Duodenal mucosa (tissue), 2 donors: ENCODE measurements around the gene HSD3B2.

Experiments
- H3K27ac ChIP-seq: one replicate; pipeline ENCODE4 v1.7.0; 2013; ENCODE audit warnings: low read depth, low read length
- H3K27me3 ChIP-seq, 2 donors: one replicate each; pipeline ENCODE4 v1.7.0; 2013; ENCODE audit warnings: low read length in 2 of 2, control low read depth in 1 of 2; ENCODE audit not compliant: insufficient read depth in 2 of 2, control insufficient read depth in 1 of 2
- H3K36me3 ChIP-seq, 2 donors: one replicate each; pipeline ENCODE4 v1.7.0; 2013; ENCODE audit warnings: low read length in 2 of 2, control low read depth in 1 of 2; ENCODE audit not compliant: insufficient read depth in 2 of 2, control insufficient read depth in 1 of 2
- H3K4me1 ChIP-seq, 2 donors: one replicate each; pipeline ENCODE4 v1.7.0; 2013; ENCODE audit warnings: low read length in 2 of 2, control low read depth in 1 of 2; ENCODE audit not compliant: insufficient read depth in 2 of 2, control insufficient read depth in 1 of 2
- H3K4me3 ChIP-seq, 2 donors: one replicate each; pipeline ENCODE4 v1.7.0; 2013; ENCODE audit warnings: low read length in 2 of 2, low read depth in 1 of 2
- H3K9ac ChIP-seq, 2 donors: one replicate each; pipeline ENCODE4 v1.7.0; 2013; ENCODE audit warnings: low read length in 2 of 2, low read depth in 1 of 2
- H3K9me3 ChIP-seq, 2 donors: one replicate each; pipeline ENCODE4 v1.7.0; 2013; ENCODE audit warnings: low read length in 2 of 2, control low read depth in 1 of 2; ENCODE audit not compliant: control insufficient read depth in 1 of 2

HSD3B2 gene

DNA sequence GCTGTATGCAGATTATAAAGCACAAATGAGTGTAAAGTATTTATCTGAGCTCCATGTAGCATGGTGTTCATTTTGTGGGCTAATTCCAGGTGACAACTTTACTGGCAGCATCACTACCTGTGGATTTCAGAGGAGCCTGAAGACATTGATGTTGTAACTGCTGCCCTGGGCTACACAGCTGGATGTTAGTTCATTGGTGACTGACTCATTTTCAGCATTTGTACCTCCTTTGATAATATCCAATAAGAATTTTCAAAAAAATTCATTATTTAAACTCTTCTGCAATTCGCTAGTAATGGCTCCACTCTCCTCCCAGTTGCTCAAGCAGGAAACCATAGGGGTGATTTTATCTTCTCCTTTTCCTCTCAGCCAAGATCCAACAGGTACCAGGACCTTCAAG, 54.8 kb downstream of the HSD3B2 start:
- Histone ChIP-seq H3K9me3 (no peaks in the 10 kb centered on the region), H3K4me1 (peaks cover 0 to 4% of the 10 kb centered on the region in 2 donors), H3K4me3 (no peak overlapping the region), H3K9ac (no peak overlapping the region), H3K27ac (no peak overlapping the region), H3K27me3 (no peaks in the 10 kb centered on the region), H3K36me3 (no peaks in the 10 kb centered on the region)

DNA sequence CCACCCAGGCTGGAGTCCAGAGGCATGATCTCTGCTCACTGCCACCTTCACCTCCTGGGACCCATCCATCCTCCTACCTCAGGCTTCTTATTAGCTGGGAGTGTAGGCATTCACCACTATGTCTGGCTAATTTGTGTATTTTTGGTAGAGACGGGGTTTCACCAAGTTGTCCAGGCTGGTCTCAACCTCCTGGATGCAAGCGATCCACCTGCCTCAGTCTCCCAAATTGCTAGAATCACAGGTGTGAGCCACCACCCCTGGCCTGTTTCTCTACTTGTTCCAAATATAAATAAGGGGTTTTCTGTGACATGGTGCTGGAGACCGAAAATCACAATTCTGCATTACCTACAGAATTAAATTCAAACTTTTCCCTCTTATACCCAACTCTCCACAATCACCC, 55.4 kb downstream of the HSD3B2 start:
- peaks cover 0 to 4% of the 10 kb centered on the region in 2 donors for H3K4me1 ChIP-seq
- no peak overlapping the region for H3K4me3 ChIP-seq
- no peak overlapping the region for H3K27ac ChIP-seq
- no peak overlapping the region for H3K9ac ChIP-seq
- H3K27me3 ChIP-seq: no peaks in the 10 kb centered on the region
- no peaks in the 10 kb centered on the region for H3K36me3 ChIP-seq
- no peaks in the 10 kb centered on the region for H3K9me3 ChIP-seq

DNA sequence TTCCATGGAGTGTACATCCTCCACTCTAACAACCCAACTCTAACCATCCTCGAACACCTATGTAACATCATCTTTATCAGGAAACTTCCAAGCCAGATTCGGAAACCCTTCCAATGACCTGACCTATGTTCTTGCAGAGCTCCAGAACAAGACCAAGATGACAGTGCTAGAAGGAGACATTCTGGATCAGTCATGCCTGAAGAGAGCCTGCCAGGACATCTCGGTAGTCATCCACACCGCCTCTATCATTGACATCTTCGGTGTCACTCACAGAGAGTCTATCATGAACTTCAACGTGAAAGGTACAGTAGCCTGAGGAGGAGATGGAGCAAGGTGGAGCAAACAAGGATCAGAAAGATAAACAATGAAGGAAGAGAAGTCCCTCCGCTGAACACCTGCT, 56.0 kb downstream of the HSD3B2 start:
- Histone ChIP-seq H3K27ac (no peak overlapping the region), H3K4me3 (no peak overlapping the region), H3K36me3 (no peaks in the 10 kb centered on the region), H3K9me3 (no peaks in the 10 kb centered on the region), H3K4me1 (peaks cover 0 to 4% of the 10 kb centered on the region in 2 donors), H3K9ac (no peak overlapping the region), H3K27me3 (no peaks in the 10 kb centered on the region)

- no peaks in the 10 kb centered on the region for H3K9me3 ChIP-seq
- H3K9ac ChIP-seq: no peak overlapping the region
- peaks cover 0 to 4% of the 10 kb centered on the region in 2 donors for H3K4me1 ChIP-seq
- H3K36me3 ChIP-seq: no peaks in the 10 kb centered on the region
- H3K27ac ChIP-seq: no peak overlapping the region
- H3K27me3 ChIP-seq: no peaks in the 10 kb centered on the region
- H3K4me3 ChIP-seq: no peak overlapping the region
Measured at GRCh38 chr1:119471566-119471965, 56.6 kb downstream of the HSD3B2 start.

- Histone ChIP-seq H3K9me3 (no peaks in the 10 kb centered on the region), H3K4me3 (no peak overlapping the region), H3K4me1 (peaks cover 0 to 4% of the 10 kb centered on the region in 2 donors), H3K9ac (no peak overlapping the region), H3K27me3 (no peaks in the 10 kb centered on the region), H3K27ac (no peak overlapping the region), H3K36me3 (no peaks in the 10 kb centered on the region)
Measured at GRCh38 chr1:119472080-119472818, 57.3 kb downstream of the HSD3B2 start.
